ENCODE results near the gene CADM4.

- TF ChIP-seq PATZ1 (CRISPR knock-in tag; IDR thresholded peaks at IDR 0.05; ENCODE audit: borderline replicate concordance) (no peak), TSHZ2 (CRISPR knock-in tag; IDR thresholded peaks at IDR 0.05) (no peak), POU6F1 (CRISPR knock-in tag; IDR thresholded peaks at IDR 0.05; ENCODE audit: borderline replicate concordance, low read depth) (no peak), BACH2 (CRISPR knock-in tag; IDR thresholded peaks at IDR 0.05; ENCODE audit: borderline replicate concordance) (no peak), ZFP3 (CRISPR knock-in tag; IDR thresholded peaks at IDR 0.05) (no peak)
These were observed 4.6 kb downstream of the CADM4 start for GRCh38 chr19:43634872-43635560.
